Osteoblast (primary cell): ENCODE results near the gene WNT6. TPM values are rescaled to one million over a fixed set of nuclear protein-coding genes. Genes with fewer than 3 reads are reported as not detected.
A peak's percentile ranks its signal among the peaks of the same experiment; 100 is the strongest.
"Not testable (repeated sequence)": the region's sequence is repeated elsewhere in the genome, so short reads cannot be mapped to it uniquely, and the experiment has no call there.

Experiments used
- DNase-seq: peaks from one replicate; pipeline ENCODE4 v3.0.0; 2011; ENCODE audit warnings: low spot score, mixed read lengths; ENCODE audit not compliant: insufficient read length; ENCODE audit errors: missing footprints
- H2AFZ ChIP-seq: 2 replicates; pipeline ENCODE4 v1.6.0; 2011; ENCODE audit warnings: mild to moderate bottlenecking, low read length
- H3K27ac ChIP-seq: 2 replicates; pipeline ENCODE4 v1.5.1; 2011; ENCODE audit warnings: mild to moderate bottlenecking, low read depth, low read length, moderate library complexity
- H3K27me3 ChIP-seq: 2 replicates; pipeline ENCODE4 v1.6.0; 2012; ENCODE audit warnings: mild to moderate bottlenecking, control low read depth, inconsistent platforms, low read length, moderate library complexity; ENCODE audit not compliant: insufficient read depth
- H3K36me3 ChIP-seq: 2 replicates; pipeline ENCODE4 v1.5.1; 2011; ENCODE audit warnings: mild to moderate bottlenecking, low read length, control low read depth, moderate library complexity; ENCODE audit not compliant: insufficient read depth
- H3K4me1 ChIP-seq: 2 replicates; pipeline ENCODE4 v1.5.1; 2011; ENCODE audit warnings: mild to moderate bottlenecking, low read length, control low read depth, moderate library complexity; ENCODE audit not compliant: insufficient read depth
- H3K4me2 ChIP-seq: 2 replicates; pipeline ENCODE4 v1.6.0; 2011; ENCODE audit warnings: mild to moderate bottlenecking, low read length; ENCODE audit not compliant: insufficient read depth
- H3K4me3 ChIP-seq: fragments of 200-600 bp; sonication (generic); 3 replicates; pipeline ENCODE4 v1.5.1; 2012; ENCODE audit warnings: mild to moderate bottlenecking, low read length, inconsistent platforms; ENCODE audit not compliant: insufficient read depth
- H3K79me2 ChIP-seq: 2 replicates; pipeline ENCODE4 v1.6.0; 2012; ENCODE audit warnings: mild to moderate bottlenecking, low read length, control low read depth, inconsistent platforms; ENCODE audit not compliant: insufficient read depth
- H3K9me3 ChIP-seq: 2 replicates; pipeline ENCODE4 v1.5.1; 2011; ENCODE audit warnings: low read depth, low read length, control low read depth
- H4K20me1 ChIP-seq: 2 replicates; pipeline ENCODE4 v1.6.0; 2012; ENCODE audit warnings: mild to moderate bottlenecking, low read length, control low read depth; ENCODE audit not compliant: insufficient read depth
- total RNA-seq: library from RNA; depleted of rRNA; stranded (reverse); fragments of >200 nt; gene quantifications from 2 replicates; pipeline ENCODE4 v1.2.3, GENCODE V29; 2012
- TF ChIP-seq, protein P1 (sequence below): IDR thresholded peaks from 2 replicates; pipeline ENCODE4 v1.5.1; 2011; ENCODE audit warnings: mild to moderate bottlenecking, low read depth, low read length, moderate library complexity; ENCODE audit errors: extremely low read depth

Gene WNT6
- total RNA-seq, 1 donor = not detected

DNA sequence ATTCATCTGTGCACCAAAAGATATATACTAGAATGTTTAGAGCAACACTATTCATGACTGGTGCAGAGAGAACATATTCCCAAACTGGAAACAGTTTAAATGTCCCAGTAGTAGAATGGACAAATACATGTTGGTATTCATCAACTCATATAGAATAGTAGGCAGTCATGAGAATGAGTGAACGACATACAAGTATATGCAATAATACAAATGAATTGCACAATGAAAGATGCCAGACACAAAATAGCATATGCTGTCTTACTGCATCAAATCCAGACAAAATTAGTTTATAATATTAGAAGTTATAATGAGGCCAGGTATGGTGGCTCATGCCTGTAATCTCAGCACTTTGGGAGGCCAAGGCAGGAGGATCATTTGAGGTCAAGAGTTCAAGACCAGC, 19.7 kb upstream of the WNT6 start:
- Histone ChIP-seq H3K27ac (no peak overlapping the region), H3K36me3 (no peaks in the 10 kb centered on the region), H3K4me3 (no peak overlapping the region), H3K4me2 (peak overlapping the region; percentile 24), H2AFZ (peak overlapping the region; percentile 76), H3K27me3 (no peaks in the 10 kb centered on the region), H3K4me1 (peaks cover 10% of the 10 kb centered on the region), H3K9me3 (no peaks in the 10 kb centered on the region), H3K79me2 (no peaks in the 10 kb centered on the region), H4K20me1 (no peaks in the 10 kb centered on the region)
- TF ChIP-seq, protein P1, sequence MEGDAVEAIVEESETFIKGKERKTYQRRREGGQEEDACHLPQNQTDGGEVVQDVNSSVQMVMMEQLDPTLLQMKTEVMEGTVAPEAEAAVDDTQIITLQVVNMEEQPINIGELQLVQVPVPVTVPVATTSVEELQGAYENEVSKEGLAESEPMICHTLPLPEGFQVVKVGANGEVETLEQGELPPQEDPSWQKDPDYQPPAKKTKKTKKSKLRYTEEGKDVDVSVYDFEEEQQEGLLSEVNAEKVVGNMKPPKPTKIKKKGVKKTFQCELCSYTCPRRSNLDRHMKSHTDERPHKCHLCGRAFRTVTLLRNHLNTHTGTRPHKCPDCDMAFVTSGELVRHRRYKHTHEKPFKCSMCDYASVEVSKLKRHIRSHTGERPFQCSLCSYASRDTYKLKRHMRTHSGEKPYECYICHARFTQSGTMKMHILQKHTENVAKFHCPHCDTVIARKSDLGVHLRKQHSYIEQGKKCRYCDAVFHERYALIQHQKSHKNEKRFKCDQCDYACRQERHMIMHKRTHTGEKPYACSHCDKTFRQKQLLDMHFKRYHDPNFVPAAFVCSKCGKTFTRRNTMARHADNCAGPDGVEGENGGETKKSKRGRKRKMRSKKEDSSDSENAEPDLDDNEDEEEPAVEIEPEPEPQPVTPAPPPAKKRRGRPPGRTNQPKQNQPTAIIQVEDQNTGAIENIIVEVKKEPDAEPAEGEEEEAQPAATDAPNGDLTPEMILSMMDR = no peak
- no peak for DNase-seq

DNA sequence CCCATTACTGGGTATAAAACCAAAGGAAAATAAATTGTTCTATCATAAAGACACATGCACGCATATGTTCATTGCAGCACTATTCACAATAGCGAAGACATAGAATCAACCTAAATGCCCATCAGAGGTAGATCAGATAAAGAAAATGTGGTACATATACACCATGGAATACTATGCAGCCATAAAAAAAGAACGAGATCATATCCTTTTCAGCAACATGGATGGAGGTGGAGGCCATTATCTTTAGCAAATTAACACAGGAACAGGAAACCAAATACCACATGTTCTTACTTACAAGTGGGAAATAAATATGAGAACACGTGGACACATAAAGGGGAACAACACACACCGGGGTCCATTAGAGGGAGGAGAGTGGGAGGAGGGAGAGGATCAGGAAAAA, 15.3 kb upstream of the WNT6 start:
- not testable (repeated sequence) for H4K20me1 ChIP-seq, H3K4me1 ChIP-seq, H3K79me2 ChIP-seq, H3K27me3 ChIP-seq, H2AFZ ChIP-seq, H3K27ac ChIP-seq, H3K4me3 ChIP-seq, H3K9me3 ChIP-seq, H3K36me3 ChIP-seq, H3K4me2 ChIP-seq, DNase-seq

DNA sequence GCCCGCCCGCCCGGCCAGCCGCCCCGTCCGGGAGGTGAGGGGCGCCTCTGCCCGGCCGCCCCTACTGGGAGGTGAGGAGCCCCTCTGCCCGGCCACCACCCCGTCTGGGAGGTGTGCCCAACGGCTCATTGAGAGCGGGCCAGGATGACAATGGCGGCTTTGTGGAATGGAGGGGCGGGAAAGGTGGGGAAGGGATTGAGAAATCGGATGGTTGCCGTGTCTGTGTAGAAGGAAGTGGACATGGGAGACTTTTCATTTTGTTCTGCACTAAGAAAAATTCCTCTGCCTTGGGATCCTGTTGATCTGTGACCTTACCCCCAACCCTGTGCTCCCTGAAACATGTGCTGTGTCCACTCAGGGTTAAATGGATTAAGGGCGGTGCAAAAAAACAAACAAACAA, 12.6 kb upstream of the WNT6 start:
- not testable (repeated sequence) for H3K27ac ChIP-seq, H3K36me3 ChIP-seq, H3K9me3 ChIP-seq, H2AFZ ChIP-seq, H3K4me1 ChIP-seq, H3K27me3 ChIP-seq, DNase-seq, H4K20me1 ChIP-seq, H3K4me3 ChIP-seq, H3K79me2 ChIP-seq
- H3K4me2 ChIP-seq = peak overlapping the region; percentile 39

DNA sequence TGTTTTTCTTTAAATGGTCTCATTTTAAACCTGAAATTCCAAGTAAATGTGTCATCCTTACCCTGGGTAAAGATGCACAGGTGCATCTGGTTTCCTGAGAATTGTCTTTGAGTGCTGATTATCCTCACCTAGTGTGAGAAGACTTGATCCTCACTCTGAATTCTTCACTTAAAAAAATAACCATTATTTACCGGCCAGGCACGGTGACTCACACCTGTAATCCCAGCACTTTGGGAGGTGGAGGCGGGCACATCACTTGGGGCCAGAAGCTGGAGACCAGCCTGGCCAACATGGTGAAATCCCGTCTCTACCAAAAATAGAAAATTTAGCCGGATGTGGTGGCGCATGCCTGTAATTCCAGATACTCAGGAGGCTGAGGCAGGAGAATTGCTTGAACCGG, 9.9 kb upstream of the WNT6 start:
- peaks cover 12% of the 10 kb centered on the region for H3K4me1 ChIP-seq
- DNase-seq = no peak
- H3K4me3 ChIP-seq = no peak overlapping the region
- H3K9me3 ChIP-seq = no peaks in the 10 kb centered on the region
- H2AFZ ChIP-seq = no peak overlapping the region
- no peak overlapping the region for H3K4me2 ChIP-seq
- no peak overlapping the region for H3K27ac ChIP-seq
- H3K36me3 ChIP-seq = no peaks in the 10 kb centered on the region
- peaks cover 22% of the 10 kb centered on the region for H3K27me3 ChIP-seq
- TF ChIP-seq, protein P1 = no peak
- no peaks in the 10 kb centered on the region for H3K79me2 ChIP-seq
- H4K20me1 ChIP-seq = no peaks in the 10 kb centered on the region

DNA sequence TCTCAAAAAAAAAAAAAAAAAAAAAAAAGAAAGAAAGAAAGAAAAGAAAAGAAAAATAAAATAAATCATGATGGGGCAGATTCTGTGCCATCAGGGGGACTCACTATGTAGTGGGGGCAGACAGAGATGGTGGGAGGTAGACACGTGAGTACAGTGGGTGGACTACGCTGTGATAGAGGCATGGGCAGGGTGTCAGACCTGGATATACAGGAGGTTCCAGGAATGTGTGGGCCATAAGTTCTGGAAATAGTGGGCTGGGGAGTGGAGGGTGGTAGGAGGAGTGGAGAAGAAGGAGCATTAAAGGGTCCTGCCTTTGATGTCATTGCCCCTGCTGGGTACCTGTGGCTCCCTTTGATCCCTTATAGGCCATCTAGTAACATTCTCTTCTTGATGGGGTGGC, 8.8 kb upstream of the WNT6 start:
- Histone ChIP-seq H3K9me3 (no peaks in the 10 kb centered on the region), H3K36me3 (no peaks in the 10 kb centered on the region), H3K4me2 (no peak overlapping the region), H3K27me3 (peaks cover 32% of the 10 kb centered on the region), H3K79me2 (no peaks in the 10 kb centered on the region), H3K27ac (no peak overlapping the region), H2AFZ (no peak overlapping the region), H4K20me1 (no peaks in the 10 kb centered on the region), H3K4me3 (no peak overlapping the region), H3K4me1 (peaks cover 12% of the 10 kb centered on the region)
- DNase-seq = no peak
- TF ChIP-seq, protein P1 = no peak
